ENCODE data around the gene COL23A1. TPM values are rescaled to one million over a fixed set of nuclear protein-coding genes. Genes with fewer than 3 reads are reported as not detected.
A peak's percentile ranks its signal among the peaks of the same experiment; 100 is the strongest.

COL23A1 gene
- total RNA-seq, 1 donor from 2014 or later, result 2.0 TPM

GRCh38 chr5:178351221-178352034 lies 238.8 kb downstream of the COL23A1 start:
- TF ChIP-seq, protein P1, sequence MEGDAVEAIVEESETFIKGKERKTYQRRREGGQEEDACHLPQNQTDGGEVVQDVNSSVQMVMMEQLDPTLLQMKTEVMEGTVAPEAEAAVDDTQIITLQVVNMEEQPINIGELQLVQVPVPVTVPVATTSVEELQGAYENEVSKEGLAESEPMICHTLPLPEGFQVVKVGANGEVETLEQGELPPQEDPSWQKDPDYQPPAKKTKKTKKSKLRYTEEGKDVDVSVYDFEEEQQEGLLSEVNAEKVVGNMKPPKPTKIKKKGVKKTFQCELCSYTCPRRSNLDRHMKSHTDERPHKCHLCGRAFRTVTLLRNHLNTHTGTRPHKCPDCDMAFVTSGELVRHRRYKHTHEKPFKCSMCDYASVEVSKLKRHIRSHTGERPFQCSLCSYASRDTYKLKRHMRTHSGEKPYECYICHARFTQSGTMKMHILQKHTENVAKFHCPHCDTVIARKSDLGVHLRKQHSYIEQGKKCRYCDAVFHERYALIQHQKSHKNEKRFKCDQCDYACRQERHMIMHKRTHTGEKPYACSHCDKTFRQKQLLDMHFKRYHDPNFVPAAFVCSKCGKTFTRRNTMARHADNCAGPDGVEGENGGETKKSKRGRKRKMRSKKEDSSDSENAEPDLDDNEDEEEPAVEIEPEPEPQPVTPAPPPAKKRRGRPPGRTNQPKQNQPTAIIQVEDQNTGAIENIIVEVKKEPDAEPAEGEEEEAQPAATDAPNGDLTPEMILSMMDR (IDR thresholded peaks at IDR 0.05), result no peak
- DNase-seq, result peak; percentile 39
- H3K9me3 ChIP-seq, result no peaks in the 10 kb centered on the region
- intact Hi-C loops (cut with DNase I), result no loop called here
- no peaks in the 10 kb centered on the region for H3K36me3 ChIP-seq
- peaks cover 6% of the 10 kb centered on the region for H3K4me1 ChIP-seq
- H3K27me3 ChIP-seq, result no peaks in the 10 kb centered on the region
- H3K4me3 ChIP-seq, result no peak overlapping the region
- ATAC-seq, result no peak
- no peak overlapping the region for H3K27ac ChIP-seq

- H3K4me1 ChIP-seq, result no peaks in the 10 kb centered on the region
- intact Hi-C loops (cut with DNase I), result no loop called here
- H3K9me3 ChIP-seq, result no peaks in the 10 kb centered on the region
- H3K27ac ChIP-seq, result no peak overlapping the region
- H3K27me3 ChIP-seq, result no peaks in the 10 kb centered on the region
- no peak overlapping the region for H3K4me3 ChIP-seq
- DNase-seq, result peak; percentile 59
- TF ChIP-seq, protein P1 (IDR thresholded peaks at IDR 0.05), result no peak
- no peaks in the 10 kb centered on the region for H3K36me3 ChIP-seq
- ATAC-seq, result peak; percentile 44
These were observed 239.6 kb downstream of the COL23A1 start for GRCh38 chr5:178350361-178351220.

DNA sequence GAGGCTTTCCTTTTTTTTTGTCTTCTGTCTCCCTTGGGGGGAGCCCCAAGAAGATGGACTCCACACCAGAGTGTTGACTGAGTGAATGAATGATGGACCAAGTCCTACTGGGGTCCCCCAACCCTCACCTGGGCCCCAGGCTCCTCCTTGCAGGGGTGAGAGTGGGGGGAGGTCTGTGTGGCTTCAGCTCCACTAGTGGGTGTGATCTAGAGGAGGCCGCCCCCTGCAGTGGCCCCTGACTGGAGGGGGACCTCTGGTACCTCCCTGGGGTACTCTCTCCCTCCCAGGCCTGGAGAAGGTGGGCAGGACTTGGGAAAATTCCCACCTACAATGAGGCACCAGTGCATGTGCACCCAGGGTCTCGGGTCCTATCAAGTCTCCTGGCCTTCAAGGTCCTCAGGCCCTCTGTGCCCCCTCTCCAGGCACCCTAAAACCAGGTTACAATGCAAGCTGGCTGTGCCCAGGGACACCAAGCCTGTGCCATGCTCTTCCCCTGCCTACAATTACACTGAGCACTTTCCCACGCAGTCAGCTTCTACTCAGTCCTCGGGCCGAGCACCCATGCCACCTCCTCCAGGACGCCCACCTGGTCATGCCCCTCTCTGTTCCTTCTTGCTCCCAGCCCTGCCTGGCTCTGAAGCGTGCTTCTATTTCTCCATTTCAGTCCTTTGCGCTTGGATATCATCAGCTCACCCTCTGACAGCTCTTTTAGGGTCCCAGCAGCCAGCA lies 240.4 kb downstream of the COL23A1 start:
- TF ChIP-seq, protein P1 (IDR thresholded peaks at IDR 0.05), result no peak
- intact Hi-C loops (cut with DNase I), result no loop called here
- Histone ChIP-seq H3K9me3 (no peaks in the 10 kb centered on the region), H3K4me3 (no peak overlapping the region), H3K36me3 (no peaks in the 10 kb centered on the region), H3K4me1 (no peaks in the 10 kb centered on the region), H3K27ac (no peak overlapping the region), H3K27me3 (no peaks in the 10 kb centered on the region)
- peak; percentile 44 for ATAC-seq
- peak; percentile 43 for DNase-seq

DNA sequence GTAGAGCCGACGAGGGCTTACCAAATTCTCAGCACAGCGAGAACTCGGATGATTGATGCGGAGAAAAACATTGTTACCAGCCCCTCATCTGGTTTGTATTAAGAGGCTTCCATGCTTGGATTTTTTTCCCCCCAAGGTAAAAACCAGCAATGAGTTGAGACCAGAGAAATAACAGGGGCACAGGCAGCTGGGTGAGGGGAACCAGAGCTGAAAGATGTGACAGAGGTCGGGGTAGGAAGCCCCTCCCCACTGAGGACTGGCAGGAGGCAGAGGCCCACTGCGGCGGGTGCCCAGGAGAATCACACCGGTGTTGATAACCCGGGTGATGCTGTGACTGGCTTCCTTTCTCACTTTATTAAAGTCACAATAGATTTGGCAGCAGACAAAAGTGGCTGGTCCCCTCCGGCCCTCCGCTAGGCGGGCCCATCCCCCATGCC lies 241.1 kb downstream of the COL23A1 start:
- no peak for ATAC-seq
- Histone ChIP-seq H3K36me3 (no peaks in the 10 kb centered on the region), H3K9me3 (no peaks in the 10 kb centered on the region), H3K4me3 (no peak overlapping the region), H3K4me1 (no peaks in the 10 kb centered on the region), H3K27ac (no peak overlapping the region), H3K27me3 (no peaks in the 10 kb centered on the region)
- peak; percentile 28 for DNase-seq
- intact Hi-C loops (cut with DNase I), result no loop called here
- TF ChIP-seq, protein P1 (IDR thresholded peaks at IDR 0.05), result no peak

GRCh38 chr5:178348356-178349074 lies 241.7 kb downstream of the COL23A1 start:
- intact Hi-C loops (cut with DNase I), result no loop called here
- H3K27me3 ChIP-seq, result no peaks in the 10 kb centered on the region
- H3K9me3 ChIP-seq, result no peaks in the 10 kb centered on the region
- DNase-seq, result peak; percentile 49
- TF ChIP-seq, protein P1 (IDR thresholded peaks at IDR 0.05), result no peak
- H3K27ac ChIP-seq, result no peak overlapping the region
- H3K36me3 ChIP-seq, result no peaks in the 10 kb centered on the region
- H3K4me1 ChIP-seq, result no peaks in the 10 kb centered on the region
- no peak for ATAC-seq
- H3K4me3 ChIP-seq, result no peak overlapping the region
